Brain microvascular endothelial cell (primary cell): ENCODE data around the gene LZTS3.
"Not testable (repeated sequence)": the region's sequence is repeated elsewhere in the genome, so short reads cannot be mapped to it uniquely, and the experiment has no call there.

Experiments used
- DNase-seq: peaks from one replicate; pipeline ENCODE4 v3.0.0-alpha.2; 2020
- H3K27ac ChIP-seq: fragments of 250-450 bp; sonication (Bioruptor Pico); 2 replicates; pipeline ENCODE4 v1.5.1; 2020; ENCODE audit warnings: mild to moderate bottlenecking, moderate library complexity
- H3K27me3 ChIP-seq: fragments of 250-450 bp; sonication (Bioruptor Pico); replicated peaks from 2 replicates; pipeline ENCODE4 v1.5.1; 2020; ENCODE audit warnings: mild to moderate bottlenecking
- H3K36me3 ChIP-seq: fragments of 250-450 bp; sonication (Bioruptor Pico); replicated peaks from 2 replicates; pipeline ENCODE4 v1.5.1; 2020; ENCODE audit warnings: mild to moderate bottlenecking
- H3K4me3 ChIP-seq: 2 replicates; pipeline ENCODE4 v1.5.1; 2011; ENCODE audit warnings: low read depth, mild to moderate bottlenecking, control low read depth, low read length, moderate library complexity
- in situ Hi-C: cut with HindIII; loops from 2 replicates; pipeline ENCODE4 v1.10.0; 2017; ENCODE audit warnings: low sequenced_read_pairs, low pct_ligation_motif_present
- TF ChIP-seq, protein P1 (sequence below): IDR thresholded peaks from 2 replicates; pipeline ENCODE4 v1.5.1; 2011; ENCODE audit warnings: low read depth, mild to moderate bottlenecking, moderate library complexity, low read length, control low read depth, inconsistent platforms; ENCODE audit errors: missing control alignments

The LZTS3 gene

DNA sequence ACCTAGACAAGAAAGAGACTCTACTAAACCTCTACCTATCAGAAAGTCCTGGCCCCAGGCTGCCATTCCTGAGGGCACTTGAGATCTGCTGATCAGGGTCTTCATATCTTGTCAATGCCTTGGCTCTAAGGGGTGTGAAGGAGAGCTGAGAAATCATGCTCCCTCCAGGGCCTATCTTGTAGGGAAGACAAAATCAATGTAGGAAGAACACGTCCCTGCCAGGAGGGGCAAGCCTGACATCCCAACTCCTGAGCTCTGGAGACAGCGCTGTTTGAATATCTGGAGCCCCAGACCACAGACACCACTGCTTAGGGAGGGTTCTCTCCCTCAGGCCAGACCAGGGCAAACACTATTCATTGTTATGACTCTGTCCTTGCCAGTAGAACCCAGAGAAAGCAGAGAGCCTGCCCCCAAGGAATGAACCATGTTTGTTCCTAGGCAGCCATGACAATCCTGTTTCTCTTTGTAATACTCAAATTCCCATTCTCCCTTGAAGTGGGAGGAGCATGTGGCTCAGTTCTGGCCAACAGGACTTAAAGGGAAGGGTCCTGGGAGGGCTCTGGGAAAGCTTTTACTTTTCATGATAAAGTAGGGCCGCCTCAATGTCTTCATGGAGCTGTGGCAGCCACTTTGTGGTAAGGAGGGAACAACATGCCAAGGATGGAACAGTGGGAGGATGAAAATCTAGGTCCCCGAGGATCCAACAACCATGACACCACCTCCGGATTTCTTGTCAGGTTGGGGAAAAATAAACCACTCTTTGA, 11.9 kb downstream of the LZTS3 start:
- DNase-seq: no peak
- no peaks in the 10 kb centered on the region for H3K36me3 ChIP-seq

DNA sequence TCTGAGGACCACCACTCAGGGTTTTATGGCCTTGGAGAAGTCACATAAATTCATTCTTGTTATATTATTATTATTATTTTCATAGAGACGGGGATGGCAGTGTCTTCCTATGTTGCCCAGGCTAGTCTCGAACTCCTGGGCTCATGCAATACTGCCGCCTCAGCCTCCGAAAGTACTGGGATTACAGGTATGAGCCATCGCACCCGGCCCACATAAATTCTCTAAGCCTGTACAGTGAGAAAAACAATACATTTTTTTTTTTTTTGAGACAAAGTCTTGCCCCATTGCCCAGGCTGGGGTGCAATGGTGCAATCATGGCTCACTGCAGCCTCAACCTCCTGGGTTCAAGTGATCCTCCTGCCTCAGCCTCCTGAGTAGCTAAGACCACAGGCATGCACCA, 12.9 kb downstream of the LZTS3 start:
- TF ChIP-seq, protein P1, sequence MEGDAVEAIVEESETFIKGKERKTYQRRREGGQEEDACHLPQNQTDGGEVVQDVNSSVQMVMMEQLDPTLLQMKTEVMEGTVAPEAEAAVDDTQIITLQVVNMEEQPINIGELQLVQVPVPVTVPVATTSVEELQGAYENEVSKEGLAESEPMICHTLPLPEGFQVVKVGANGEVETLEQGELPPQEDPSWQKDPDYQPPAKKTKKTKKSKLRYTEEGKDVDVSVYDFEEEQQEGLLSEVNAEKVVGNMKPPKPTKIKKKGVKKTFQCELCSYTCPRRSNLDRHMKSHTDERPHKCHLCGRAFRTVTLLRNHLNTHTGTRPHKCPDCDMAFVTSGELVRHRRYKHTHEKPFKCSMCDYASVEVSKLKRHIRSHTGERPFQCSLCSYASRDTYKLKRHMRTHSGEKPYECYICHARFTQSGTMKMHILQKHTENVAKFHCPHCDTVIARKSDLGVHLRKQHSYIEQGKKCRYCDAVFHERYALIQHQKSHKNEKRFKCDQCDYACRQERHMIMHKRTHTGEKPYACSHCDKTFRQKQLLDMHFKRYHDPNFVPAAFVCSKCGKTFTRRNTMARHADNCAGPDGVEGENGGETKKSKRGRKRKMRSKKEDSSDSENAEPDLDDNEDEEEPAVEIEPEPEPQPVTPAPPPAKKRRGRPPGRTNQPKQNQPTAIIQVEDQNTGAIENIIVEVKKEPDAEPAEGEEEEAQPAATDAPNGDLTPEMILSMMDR: no peak
- no peak for DNase-seq
- Histone ChIP-seq H3K36me3 (no peaks in the 10 kb centered on the region), H3K4me3 (no peak overlapping the region), H3K27me3 (no peaks in the 10 kb centered on the region), H3K27ac (no peak overlapping the region)
- in situ Hi-C loops: no loop called here

More for the DNA sequence above, 11.9 kb downstream of the LZTS3 start:
- no peaks in the 10 kb centered on the region for H3K27me3 ChIP-seq
- no peak overlapping the region for H3K4me3 ChIP-seq
- no peak overlapping the region for H3K27ac ChIP-seq
- TF ChIP-seq, protein P1: no peak
- in situ Hi-C loops: no loop called here

DNA sequence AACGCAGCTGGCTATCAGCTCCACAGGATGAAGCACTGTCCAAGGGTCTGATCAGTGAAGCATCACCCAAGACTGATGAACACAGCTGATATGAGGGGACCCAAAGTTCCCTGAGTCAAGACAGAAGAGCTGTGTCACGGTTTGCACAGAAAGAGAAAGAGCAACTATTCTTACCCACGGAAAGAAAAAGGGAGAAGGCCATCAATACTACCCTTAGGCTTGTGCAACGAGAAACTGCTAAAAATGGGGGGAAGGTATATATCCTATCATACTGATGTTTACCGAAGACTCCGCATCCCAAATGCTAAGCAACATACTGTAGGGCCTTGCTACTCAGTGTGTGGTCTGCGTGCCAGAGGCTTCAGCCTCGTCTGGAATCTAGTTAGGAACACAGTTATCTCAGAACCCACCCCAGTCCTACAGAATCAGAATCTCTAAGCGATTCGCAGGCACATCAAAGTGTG, 14.3 kb downstream of the LZTS3 start:
- peak; percentile 5 for DNase-seq
- in situ Hi-C loops: no loop called here
- Histone ChIP-seq H3K36me3 (peaks cover 2% of the 10 kb centered on the region), H3K27me3 (no peaks in the 10 kb centered on the region), H3K27ac (peak overlapping the region; percentile 71), H3K4me3 (peak overlapping the region; percentile 93)
- TF ChIP-seq, protein P1: no peak

- DNase-seq: no peak
- TF ChIP-seq, protein P1: no peak
- H3K27me3 ChIP-seq: no peaks in the 10 kb centered on the region
- H3K36me3 ChIP-seq: peaks cover 2% of the 10 kb centered on the region
- H3K4me3 ChIP-seq: no peak overlapping the region
- no peak overlapping the region for H3K27ac ChIP-seq
- in situ Hi-C loops: no loop called here
These were observed 15.5 kb downstream of the LZTS3 start for GRCh38 chr20:3157817-3158216.

DNA sequence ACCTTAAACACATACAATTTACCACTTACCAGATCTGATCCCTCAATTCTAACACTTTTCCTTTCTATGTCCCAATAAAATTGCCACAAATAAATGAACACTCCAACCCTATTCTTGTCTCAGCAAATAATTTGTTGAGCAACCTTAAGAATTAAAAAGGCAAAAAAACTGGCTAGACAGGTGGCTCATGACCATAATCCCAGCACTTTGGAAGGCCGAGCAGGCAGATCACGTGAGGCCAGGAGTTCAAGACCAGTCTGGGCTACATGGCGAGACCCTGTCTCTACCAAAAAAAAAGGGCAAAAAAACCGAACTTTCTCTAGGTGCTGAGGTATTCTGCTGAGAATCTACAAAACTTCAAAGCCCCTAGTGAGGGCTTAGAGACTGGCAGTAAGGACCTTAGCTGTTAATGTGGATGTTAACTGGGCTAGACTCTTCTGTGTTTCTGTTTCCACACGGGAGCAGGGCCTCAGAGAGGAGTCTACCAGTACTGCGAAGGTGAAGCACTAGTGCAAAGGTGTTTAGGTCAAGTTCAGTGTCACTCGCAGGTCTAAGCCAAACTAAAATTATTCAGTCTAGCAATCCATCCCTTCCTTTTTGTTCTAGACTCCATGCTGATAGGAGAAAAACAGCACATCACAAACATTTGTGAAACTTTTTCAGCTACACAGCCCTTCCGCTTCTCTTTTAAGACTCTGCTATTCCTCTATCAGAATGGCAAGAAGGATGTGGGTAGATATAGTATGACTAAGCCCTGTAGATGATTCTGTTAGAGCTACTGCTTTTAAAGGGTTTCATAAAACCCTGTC, 16.3 kb downstream of the LZTS3 start:
- in situ Hi-C loops: no loop called here
- H3K36me3 ChIP-seq: peaks cover 2% of the 10 kb centered on the region
- no peak for DNase-seq
- no peak overlapping the region for H3K4me3 ChIP-seq
- no peaks in the 10 kb centered on the region for H3K27me3 ChIP-seq
- TF ChIP-seq, protein P1: no peak
- no peak overlapping the region for H3K27ac ChIP-seq

DNA sequence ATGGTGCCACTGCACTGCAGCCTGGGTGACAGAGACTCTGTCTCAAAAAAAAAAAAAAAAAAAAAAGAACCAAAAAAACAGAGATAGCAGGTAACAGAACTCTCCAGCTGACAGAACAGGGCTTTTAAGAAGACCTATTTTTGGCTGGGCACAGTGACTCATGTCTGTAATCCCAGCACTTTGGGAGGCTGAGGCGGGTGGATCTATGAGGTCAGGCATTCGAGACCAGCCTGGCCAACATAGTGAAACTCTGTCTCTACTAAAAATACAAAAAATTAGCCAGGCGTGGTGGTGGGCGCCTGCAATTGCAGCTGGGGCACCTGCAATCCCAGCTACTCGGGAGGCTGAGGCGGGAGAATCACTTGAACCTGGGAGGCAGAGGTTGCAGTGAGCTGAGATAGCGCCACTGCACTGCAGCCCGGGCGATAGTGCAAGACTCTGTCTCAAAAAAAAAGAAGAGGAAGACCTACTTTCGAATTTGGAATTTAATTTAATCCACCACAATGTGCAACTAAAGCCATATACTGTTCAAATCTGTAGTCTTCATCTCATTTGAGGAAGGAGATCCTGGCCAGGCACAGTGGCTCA, 21.2 kb downstream of the LZTS3 start:
- in situ Hi-C loops, H3K27ac ChIP-seq, H3K4me3 ChIP-seq, H3K27me3 ChIP-seq: not testable (repeated sequence)
- peak; percentile 11 for DNase-seq
- peaks cover 22% of the 10 kb centered on the region for H3K36me3 ChIP-seq
